ENCODE measurements around the gene KIF21B.

GRCh38 chr1:200982071-200982945 is 41.2 kb downstream of the KIF21B start:
- TF ChIP-seq POLR2AphosphoS5 (IDR thresholded peaks at IDR 0.05) = no peak
- TF ChIP-seq CTCF (IDR thresholded peaks at IDR 0.05) = no peak
- no peak for TF ChIP-seq POLR2A (IDR thresholded peaks at IDR 0.05)
- TF ChIP-seq EP300 (IDR thresholded peaks at IDR 0.05) = no peak
